Ishikawa (cell line): ENCODE results near the gene DEFB129.

Experiments
- MAX ChIP-seq: IDR thresholded peaks from 2 replicates; pipeline ENCODE4 v1.6.1; 2012
- TAF1 ChIP-seq: IDR thresholded peaks from 2 replicates; pipeline ENCODE4 v1.6.1; 2012; ENCODE audit warnings: low read depth, mild to moderate bottlenecking

GRCh38 chr20:277496-277781, 50.4 kb downstream of the DEFB129 start:
- TF ChIP-seq TAF1 (no peak), MAX (no peak)
